ENCODE measurements around the gene JSRP1.
A peak's percentile ranks its signal among the peaks of the same experiment; 100 is the strongest.

The JSRP1 gene

DNA sequence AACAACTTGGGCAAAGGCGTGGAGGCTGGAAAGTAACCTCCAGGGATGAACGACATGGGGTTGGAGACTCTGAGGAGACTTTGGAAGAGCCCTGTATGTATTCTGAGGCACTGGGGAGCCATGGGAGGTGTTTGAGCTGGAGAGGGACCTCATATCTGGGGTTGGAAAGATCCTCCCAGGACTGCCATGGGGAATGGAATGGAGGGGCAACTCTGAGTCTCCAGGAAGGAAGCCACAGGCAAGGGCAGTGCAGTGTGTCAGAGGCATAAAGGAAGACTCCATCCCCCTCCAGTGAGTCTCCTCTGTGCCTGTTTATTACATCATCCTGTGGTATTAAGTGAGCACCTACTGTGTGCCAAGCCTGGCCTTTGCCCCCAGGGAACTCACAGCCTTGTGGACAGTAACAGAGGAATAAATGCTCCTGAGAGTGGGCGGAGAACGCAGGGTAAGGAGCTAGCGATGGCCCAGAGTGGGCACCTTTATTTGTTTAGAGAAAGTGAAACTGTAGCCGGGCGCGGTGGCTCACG lies 18.0 kb upstream of the JSRP1 start:
- Histone ChIP-seq H3K27me3 (no peaks in the 10 kb centered on the region), H3K4me3 (peak overlapping the region in 1 of 2 donors; percentile 10), H3K9me3 (no peaks in the 10 kb centered on the region), H3K27ac (peak overlapping the region; percentile 25 to 64), H3K4me1 (peaks cover 0 to 51% (median 43%) of the 10 kb centered on the region in 4 donors), H3K36me3 (peaks cover 13 to 51% (median 48%) of the 10 kb centered on the region in 3 donors)
- no peak for DNase-seq
- intact Hi-C loops (cut with DNase I; ENCODE audit: low total_unique reads), result loop anchor here (5.0 kb wide), 2 partner anchors 37 to 122 kb away; partner anchors contain the start of genes AP3D1, PLEKHJ1 and SF3A2
- TF ChIP-seq CTCF (IDR thresholded peaks at IDR 0.05), result no peak

- H3K4me1 ChIP-seq, result peaks cover 0 to 56% (median 43%) of the 10 kb centered on the region in 4 donors
- H3K36me3 ChIP-seq, result peaks cover 13 to 51% (median 47%) of the 10 kb centered on the region in 3 donors
These were observed 17.4 kb upstream of the JSRP1 start for GRCh38 chr19:2273356-2274184.

GRCh38 chr19:2271234-2272103 lies 15.3 kb upstream of the JSRP1 start:
- peaks cover 13 to 41% (median 37%) of the 10 kb centered on the region in 3 donors for H3K36me3 ChIP-seq
- H3K4me3 ChIP-seq, result peak overlapping the region; percentile 91 to 93
- intact Hi-C loops (cut with DNase I; ENCODE audit: low total_unique reads), result loop anchor here (5.0 kb wide), 2 partner anchors 34 to 119 kb away; partner anchors contain the start of genes AP3D1, PLEKHJ1 and SF3A2
- H3K4me1 ChIP-seq, result peaks cover 0 to 73% (median 52%) of the 10 kb centered on the region in 4 donors
- H3K27ac ChIP-seq, result peak overlapping the region; percentile 97 to 100
- no peaks in the 10 kb centered on the region for H3K27me3 ChIP-seq
- TF ChIP-seq CTCF (IDR thresholded peaks at IDR 0.05), result no peak
- no peak for DNase-seq
- no peaks in the 10 kb centered on the region for H3K9me3 ChIP-seq

More at GRCh38 chr19:2273356-2274184, 17.4 kb upstream of the JSRP1 start:
- peak; percentile 95 for TF ChIP-seq CTCF (IDR thresholded peaks at IDR 0.05)
- intact Hi-C loops (cut with DNase I; ENCODE audit: low total_unique reads), result loop anchor here (5.0 kb wide), 2 partner anchors 36 to 121 kb away; partner anchors contain the start of genes AP3D1, PLEKHJ1 and SF3A2
- Histone ChIP-seq H3K27me3 (no peaks in the 10 kb centered on the region), H3K27ac (peak overlapping the region; percentile 25 to 64), H3K9me3 (no peaks in the 10 kb centered on the region), H3K4me3 (peak overlapping the region; percentile 2 to 10)
- peak; percentile 54 to 81 for DNase-seq

DNA sequence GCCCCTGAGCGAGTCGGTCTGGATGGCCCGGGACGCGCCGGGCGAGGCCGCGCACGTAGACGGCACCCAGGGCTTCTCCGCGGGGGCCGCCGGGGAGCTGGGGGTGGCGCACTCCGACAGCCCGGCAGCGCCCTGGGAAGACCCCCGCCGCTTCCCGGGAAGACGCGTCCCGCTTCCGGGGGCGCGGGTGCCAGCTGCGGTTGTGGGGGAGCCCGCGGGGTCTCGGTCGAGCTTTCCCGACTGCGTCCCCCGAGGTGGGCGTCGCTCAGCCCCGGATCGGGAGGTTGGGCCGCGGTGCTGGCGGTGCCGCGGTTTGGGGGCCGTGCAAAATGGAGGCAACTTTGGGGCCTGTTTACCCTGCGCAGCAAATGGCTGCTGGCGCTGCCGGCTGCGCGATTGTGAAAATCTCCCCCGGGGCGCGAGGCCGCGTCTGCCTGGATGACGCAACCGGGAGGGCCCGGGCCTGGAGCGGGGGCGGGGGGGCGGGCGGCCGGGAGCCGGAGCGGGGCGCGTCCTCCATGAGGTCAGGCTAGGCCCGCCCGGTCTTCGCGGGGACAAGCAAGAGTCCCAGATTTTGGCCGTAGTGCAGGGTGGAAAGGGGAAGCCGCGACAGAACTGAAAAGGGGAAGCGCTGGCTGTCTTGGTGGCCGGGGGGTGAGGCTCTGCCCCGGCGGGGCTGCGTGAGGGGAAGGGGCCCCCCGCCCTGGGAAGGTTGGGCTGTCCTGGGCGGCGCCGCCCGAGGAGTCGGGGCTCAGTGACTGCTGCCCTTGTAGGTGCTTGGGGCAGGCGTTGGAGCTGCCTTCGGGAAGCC lies 14.4 kb upstream of the JSRP1 start:
- Histone ChIP-seq H3K9me3 (no peaks in the 10 kb centered on the region), H3K27me3 (no peaks in the 10 kb centered on the region), H3K4me1 (peaks cover 0 to 68% (median 51%) of the 10 kb centered on the region in 4 donors), H3K4me3 (peak overlapping the region; percentile 91 to 93), H3K27ac (peak overlapping the region; percentile 97 to 100), H3K36me3 (peaks cover 13 to 33% (median 30%) of the 10 kb centered on the region in 3 donors)
- peak; percentile 83 to 96 for DNase-seq
- no peak for TF ChIP-seq CTCF (IDR thresholded peaks at IDR 0.05)
- intact Hi-C loops (cut with DNase I; ENCODE audit: low total_unique reads), result loop anchor here (5.0 kb wide), 2 partner anchors 33 to 118 kb away; partner anchors contain the start of genes AP3D1, PLEKHJ1 and SF3A2

Data from tibial artery (tissue), 4 donors.